H9 (cell line): Measurements from ENCODE around the gene OR5AN1. TPM values are rescaled to one million over a fixed set of nuclear protein-coding genes. Genes with fewer than 3 reads are reported as not detected.

Experiments
- DNase-seq: peaks from one replicate; pipeline ENCODE4 v3.0.0-alpha.2; 2017
- H2AFZ ChIP-seq: one replicate; pipeline ENCODE4 v1.6.1; 2013; ENCODE audit warnings: mild to moderate bottlenecking, low read length, control low read depth, moderate library complexity
- H2AK5ac ChIP-seq: 2 replicates; pipeline ENCODE4 v1.6.1; 2013; ENCODE audit warnings: low read length, control low read depth, mixed read lengths; ENCODE audit not compliant: insufficient read length
- H2BK120ac ChIP-seq: one replicate; pipeline ENCODE4 v1.6.1; 2013; ENCODE audit warnings: low read depth, mild to moderate bottlenecking, low read length, control low read depth, inconsistent platforms; ENCODE audit not compliant: poor library complexity, severe bottlenecking
- H2BK12ac ChIP-seq: 2 replicates; pipeline ENCODE4 v1.6.1; 2013; ENCODE audit warnings: low read length, control low read depth, mixed read lengths, low read depth; ENCODE audit not compliant: insufficient read length
- H2BK15ac ChIP-seq: 2 replicates; pipeline ENCODE4 v1.6.1; 2013; ENCODE audit warnings: low read depth, low read length, control low read depth
- H2BK20ac ChIP-seq: one replicate; pipeline ENCODE4 v1.6.1; 2013; ENCODE audit warnings: low read depth, mild to moderate bottlenecking, low read length, control low read depth, inconsistent platforms; ENCODE audit not compliant: poor library complexity, severe bottlenecking
- H2BK5ac ChIP-seq: 2 replicates; pipeline ENCODE4 v1.6.1; 2013; ENCODE audit warnings: low read length, control low read depth, mixed read lengths; ENCODE audit not compliant: insufficient read length
- H3K14ac ChIP-seq: 2 replicates; pipeline ENCODE4 v1.6.1; 2013; ENCODE audit warnings: low read length, control low read depth; ENCODE audit not compliant: insufficient read depth
- H3K18ac ChIP-seq: 2 replicates; pipeline ENCODE4 v1.6.1; 2013; ENCODE audit warnings: low read depth, mild to moderate bottlenecking, mixed read lengths, low read length, control low read depth; ENCODE audit not compliant: insufficient read length
- H3K23ac ChIP-seq: 2 replicates; pipeline ENCODE4 v1.6.1; 2013; ENCODE audit warnings: low read length, control low read depth, mixed read lengths, low read depth; ENCODE audit not compliant: insufficient read length
- H3K23me2 ChIP-seq: 2 replicates; pipeline ENCODE4 v1.6.1; 2013; ENCODE audit warnings: low read depth, mild to moderate bottlenecking, mixed read lengths, low read length, control low read depth; ENCODE audit not compliant: insufficient read length, poor library complexity, severe bottlenecking
- H3K27ac ChIP-seq: 2 replicates; pipeline ENCODE4 v1.5.1; 2013; ENCODE audit warnings: low read length, control low read depth, mixed read lengths, low read depth; ENCODE audit not compliant: insufficient read length
- H3K27me3 ChIP-seq: 2 replicates; pipeline ENCODE4 v1.6.1; 2013; ENCODE audit warnings: low read length, control low read depth, inconsistent platforms; ENCODE audit not compliant: insufficient read depth
- H3K4ac ChIP-seq: 2 replicates; pipeline ENCODE4 v1.6.1; 2013; ENCODE audit warnings: low read depth, mild to moderate bottlenecking, control low read depth, inconsistent platforms, low read length, moderate library complexity
- H3K4me1 ChIP-seq: 2 replicates; pipeline ENCODE4 v1.6.1; 2013; ENCODE audit warnings: low read length, control low read depth, inconsistent platforms; ENCODE audit not compliant: insufficient read depth
- H3K4me2 ChIP-seq: 2 replicates; pipeline ENCODE4 v1.6.1; 2013; ENCODE audit warnings: low read length, control low read depth, mixed read lengths; ENCODE audit not compliant: insufficient read length, insufficient read depth
- H3K56ac ChIP-seq: 2 replicates; pipeline ENCODE4 v1.6.1; 2013; ENCODE audit warnings: low read depth, mild to moderate bottlenecking, mixed read lengths, low read length, control low read depth; ENCODE audit not compliant: insufficient read length
- H3K79me1 ChIP-seq: 2 replicates; pipeline ENCODE4 v1.6.1; 2013; ENCODE audit warnings: low read depth, mild to moderate bottlenecking, moderate library complexity, low read length, control low read depth, inconsistent platforms; ENCODE audit not compliant: insufficient read depth, poor library complexity, severe bottlenecking
- H3K79me2 ChIP-seq: 2 replicates; pipeline ENCODE4 v1.6.1; 2013; ENCODE audit warnings: low read length, control low read depth, inconsistent platforms; ENCODE audit not compliant: insufficient read depth
- H3K9ac ChIP-seq: 2 replicates; pipeline ENCODE4 v1.6.1; 2013; ENCODE audit warnings: low read length, control low read depth, mixed read lengths; ENCODE audit not compliant: insufficient read length; ENCODE audit errors: extremely low read depth
- H3K9me3 ChIP-seq: one replicate; pipeline ENCODE4 v1.6.1; 2013; ENCODE audit warnings: low read depth, low read length, inconsistent platforms; ENCODE audit not compliant: control insufficient read depth
- H3T11ph ChIP-seq: one replicate; pipeline ENCODE4 v1.6.1; 2013; ENCODE audit warnings: mild to moderate bottlenecking, low read length, control low read depth, inconsistent platforms
- H4K20me1 ChIP-seq: one replicate; pipeline ENCODE4 v1.6.1; 2013; ENCODE audit not compliant: control insufficient read depth, insufficient read length, insufficient read depth
- H4K5ac ChIP-seq: 2 replicates; pipeline ENCODE4 v1.6.1; 2013; ENCODE audit warnings: low read depth, mild to moderate bottlenecking, mixed read lengths, low read length, control low read depth; ENCODE audit not compliant: insufficient read length
- H4K8ac ChIP-seq: replicated peaks from 2 replicates; pipeline ENCODE4 v1.6.1; 2013; ENCODE audit warnings: low read length, control low read depth, mixed read lengths, low read depth; ENCODE audit not compliant: insufficient read length
- H4K91ac ChIP-seq: 2 replicates; pipeline ENCODE4 v1.6.1; 2013; ENCODE audit warnings: low read depth, mild to moderate bottlenecking, moderate library complexity, mixed read lengths, low read length, control low read depth; ENCODE audit not compliant: insufficient read length
- H3K27ac Mint-ChIP-seq, 3 experiments: 2 replicates in 2 of 3; 3 replicates in 1 of 3; pipeline ENCODE4 v1.8.0; 2020 to 2021; ENCODE audit warnings: mixed read lengths in 3 of 3, mild to moderate bottlenecking in 1 of 3, moderate library complexity in 1 of 3
- H3K27me3 Mint-ChIP-seq: 2 replicates; pipeline ENCODE4 v1.8.0; 2021; ENCODE audit warnings: low read depth, mild to moderate bottlenecking, moderate library complexity, mixed read lengths
- H3K36me3 Mint-ChIP-seq, 3 experiments: 2 replicates in 2 of 3; 3 replicates in 1 of 3; pipeline ENCODE4 v1.8.0; 2020 to 2021; ENCODE audit warnings: low read depth in 3 of 3, mixed read lengths in 3 of 3; ENCODE audit not compliant: insufficient read depth in 1 of 3
- H3K4me1 Mint-ChIP-seq, 2 experiments: 2 replicates each; pipeline ENCODE4 v1.8.0; 2020; ENCODE audit warnings: mixed read lengths in 2 of 2
- H3K4me3 Mint-ChIP-seq, 2 experiments: 2 replicates in 1 of 2; 3 replicates in 1 of 2; pipeline ENCODE4 v1.8.0; 2020 to 2021; ENCODE audit warnings: mild to moderate bottlenecking in 2 of 2, mixed read lengths in 2 of 2, moderate library complexity in 1 of 2
- H3K9me3 Mint-ChIP-seq, 2 experiments: 2 replicates in 1 of 2; 3 replicates in 1 of 2; pipeline ENCODE4 v1.8.0; 2020; ENCODE audit warnings: mild to moderate bottlenecking in 2 of 2, mixed read lengths in 2 of 2, moderate library complexity in 1 of 2
- total RNA-seq: library from RNA; stranded (reverse); gene quantifications from 2 replicates; pipeline ENCODE4 v1.2.1, GENCODE V29; 2021
- TF ChIP-seq, protein P1 (sequence below): fragments of 200-600 bp; sonication (generic); conservative IDR thresholded peaks from 3 replicates; pipeline ENCODE4 v1.8.0; 2021; ENCODE audit warnings: antibody characterized with exemption, mild to moderate bottlenecking

Gene OR5AN1
- total RNA-seq, 1 experiment from 2014 or later: not detected

GRCh38 chr11:59358020-59358419 is 675 bp upstream of the OR5AN1 start:
- no peak overlapping the region for H3K56ac ChIP-seq
- no peaks in the 10 kb centered on the region for H3K79me2 ChIP-seq
- Mint-ChIP-seq H3K9me3 (peaks cover under 1 to 76% of the 10 kb centered on the region in 2 experiments; a peak in 3 of 5 replicates), H3K27ac (no peak overlapping the region), H3K27me3 (no peaks in the 10 kb centered on the region), H3K4me1 (no peaks in the 10 kb centered on the region), H3K4me3 (no peak overlapping the region), H3K36me3 (peaks cover 0 to 6% (median 0%) of the 10 kb centered on the region in 3 experiments; a peak in 2 of 7 replicates)
- no peaks in the 10 kb centered on the region for H3K4me1 ChIP-seq
- H3K27ac ChIP-seq: no peak overlapping the region
- H3K4ac ChIP-seq: no peak overlapping the region
- no peak overlapping the region for H2BK15ac ChIP-seq
- no peak overlapping the region for H2BK20ac ChIP-seq
- no peak for DNase-seq
- no peaks in the 10 kb centered on the region for H3K23me2 ChIP-seq
- no peak overlapping the region for H2BK120ac ChIP-seq
- no peak overlapping the region for H4K91ac ChIP-seq
- H3K9me3 ChIP-seq: no peaks in the 10 kb centered on the region
- no peak overlapping the region for H2AK5ac ChIP-seq
- H3K9ac ChIP-seq: no peak overlapping the region
- no peaks in the 10 kb centered on the region for H3K27me3 ChIP-seq
- no peak overlapping the region for H3K18ac ChIP-seq
- no peak overlapping the region for H2BK5ac ChIP-seq
- H4K5ac ChIP-seq: no peak overlapping the region
- no peak overlapping the region for H3K4me2 ChIP-seq
- TF ChIP-seq, protein P1, sequence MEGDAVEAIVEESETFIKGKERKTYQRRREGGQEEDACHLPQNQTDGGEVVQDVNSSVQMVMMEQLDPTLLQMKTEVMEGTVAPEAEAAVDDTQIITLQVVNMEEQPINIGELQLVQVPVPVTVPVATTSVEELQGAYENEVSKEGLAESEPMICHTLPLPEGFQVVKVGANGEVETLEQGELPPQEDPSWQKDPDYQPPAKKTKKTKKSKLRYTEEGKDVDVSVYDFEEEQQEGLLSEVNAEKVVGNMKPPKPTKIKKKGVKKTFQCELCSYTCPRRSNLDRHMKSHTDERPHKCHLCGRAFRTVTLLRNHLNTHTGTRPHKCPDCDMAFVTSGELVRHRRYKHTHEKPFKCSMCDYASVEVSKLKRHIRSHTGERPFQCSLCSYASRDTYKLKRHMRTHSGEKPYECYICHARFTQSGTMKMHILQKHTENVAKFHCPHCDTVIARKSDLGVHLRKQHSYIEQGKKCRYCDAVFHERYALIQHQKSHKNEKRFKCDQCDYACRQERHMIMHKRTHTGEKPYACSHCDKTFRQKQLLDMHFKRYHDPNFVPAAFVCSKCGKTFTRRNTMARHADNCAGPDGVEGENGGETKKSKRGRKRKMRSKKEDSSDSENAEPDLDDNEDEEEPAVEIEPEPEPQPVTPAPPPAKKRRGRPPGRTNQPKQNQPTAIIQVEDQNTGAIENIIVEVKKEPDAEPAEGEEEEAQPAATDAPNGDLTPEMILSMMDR: no peak
- H3K23ac ChIP-seq: no peak overlapping the region
- H2BK12ac ChIP-seq: no peak overlapping the region
- no peak overlapping the region for H3T11ph ChIP-seq
- H3K14ac ChIP-seq: no peak overlapping the region
- no peaks in the 10 kb centered on the region for H4K20me1 ChIP-seq
- H4K8ac ChIP-seq: no peak overlapping the region
- no peaks in the 10 kb centered on the region for H3K79me1 ChIP-seq
- no peak overlapping the region for H2AFZ ChIP-seq
